Islet precursor cell (in vitro differentiated cells): ENCODE measurements around the gene TIE1.
A peak's percentile ranks its signal among the peaks of the same experiment; 100 is the strongest.
"Not testable (repeated sequence)": the region's sequence is repeated elsewhere in the genome, so short reads cannot be mapped to it uniquely, and the experiment has no call there.

ENCODE experiments used
- DNase-seq: peaks from one replicate; pipeline ENCODE4 v3.0.0-alpha.2; 2018

TIE1 gene

DNA sequence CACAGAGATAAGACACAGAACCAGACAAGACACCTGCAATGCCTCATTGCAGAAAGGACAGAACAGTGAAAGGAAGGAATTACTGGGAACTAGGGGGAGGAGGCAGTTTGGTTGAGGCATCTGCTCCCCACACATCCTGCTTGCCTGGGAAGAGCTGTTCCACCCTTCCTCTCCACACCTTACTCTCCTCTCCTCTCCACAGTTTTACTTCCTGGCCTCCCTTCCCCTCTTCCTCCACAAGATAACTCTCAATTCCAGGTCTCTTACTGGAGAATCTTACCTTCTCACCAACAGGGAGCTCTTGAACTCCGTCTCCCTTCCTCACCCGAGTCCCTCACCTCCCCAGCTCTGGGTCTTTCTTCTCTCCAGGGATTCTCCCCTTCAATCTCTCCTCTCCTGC lies 64.9 kb downstream of the TIE1 start:
- DNase-seq, result no peak

DNA sequence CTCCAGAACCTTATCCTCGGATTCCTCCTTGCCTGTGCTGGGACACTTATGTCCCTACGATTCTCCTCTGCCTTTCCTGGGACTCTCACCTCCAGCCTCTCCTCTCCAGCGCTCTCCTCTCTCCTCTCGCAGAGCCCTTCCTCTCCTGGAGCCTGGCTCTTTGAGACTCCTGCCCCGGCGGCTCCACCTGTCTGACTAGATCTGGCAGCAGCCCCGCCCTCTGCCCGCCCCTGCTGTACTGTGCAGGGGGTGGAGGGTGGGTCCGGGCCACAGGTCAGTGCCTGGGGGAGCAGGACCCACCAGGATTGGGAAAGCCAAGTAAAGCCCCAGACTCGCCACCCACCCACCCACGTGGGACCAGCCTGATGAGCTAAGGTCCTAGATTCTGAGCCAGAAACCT lies 65.4 kb downstream of the TIE1 start:
- DNase-seq, result peak; percentile 90

DNA sequence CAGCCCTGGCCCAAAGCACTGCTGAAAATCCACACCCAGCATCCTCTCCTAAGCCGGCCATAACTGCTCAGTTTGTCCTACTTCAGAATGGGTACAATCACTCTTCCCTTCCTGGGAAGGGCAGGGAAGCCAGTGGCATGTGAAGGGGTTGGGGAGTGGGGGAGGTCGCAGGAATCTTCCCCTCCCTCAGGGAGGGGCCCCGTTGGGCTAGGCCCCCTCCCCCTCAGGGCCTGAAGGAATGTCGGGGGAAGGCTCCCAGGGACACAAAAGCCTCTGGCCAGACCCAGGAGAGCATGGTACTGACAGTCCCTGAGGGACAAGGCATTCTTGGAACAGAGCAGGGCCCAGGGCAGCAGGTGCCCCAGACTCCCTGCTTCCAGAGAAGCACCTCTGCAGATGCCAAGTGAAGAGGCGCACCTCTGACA lies 65.8 kb downstream of the TIE1 start:
- DNase-seq, result peak; percentile 60

DNA sequence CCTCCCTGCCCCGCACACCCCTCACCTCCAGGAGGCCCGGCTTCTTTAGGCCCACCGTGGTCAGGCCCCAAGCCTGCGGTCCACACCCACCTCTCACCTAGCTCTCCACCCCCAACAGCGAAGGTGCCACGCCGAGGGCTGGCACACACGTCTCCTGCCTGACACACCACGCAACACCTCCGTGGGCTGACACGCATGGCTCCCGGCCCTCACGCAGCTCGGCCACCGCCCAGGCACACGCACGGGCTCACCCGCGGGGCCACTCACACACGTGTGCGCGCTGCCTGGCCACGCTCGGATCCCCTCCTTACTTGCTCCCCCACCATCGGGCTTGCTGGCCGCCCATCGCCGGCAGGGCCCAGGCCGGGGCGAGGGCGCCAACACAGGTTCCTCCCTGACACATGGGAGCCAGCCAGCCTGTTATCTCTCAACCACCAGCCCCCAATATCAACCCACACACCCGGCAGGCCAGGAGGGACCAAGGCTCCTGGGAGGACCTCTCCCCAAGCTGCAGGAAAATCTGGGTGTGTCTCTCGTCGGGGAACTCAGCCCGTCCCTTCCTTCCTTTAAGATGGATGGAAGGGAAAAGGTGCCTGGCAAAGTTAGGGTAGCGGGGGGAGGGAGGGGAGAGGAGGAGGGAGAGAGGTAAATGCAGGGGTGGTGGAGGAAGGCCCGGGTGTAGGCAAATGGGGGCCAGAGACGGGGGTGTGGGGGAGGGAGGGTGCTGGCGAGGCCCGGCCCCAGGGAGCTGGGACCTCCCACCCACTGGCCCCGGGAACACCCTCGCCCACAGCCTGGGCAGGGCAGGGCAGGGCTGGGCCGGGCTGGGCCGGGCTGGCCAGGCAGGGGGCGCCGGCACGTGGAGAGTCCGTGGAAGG lies 66.5 kb downstream of the TIE1 start:
- DNase-seq, result peak; percentile 68

DNA sequence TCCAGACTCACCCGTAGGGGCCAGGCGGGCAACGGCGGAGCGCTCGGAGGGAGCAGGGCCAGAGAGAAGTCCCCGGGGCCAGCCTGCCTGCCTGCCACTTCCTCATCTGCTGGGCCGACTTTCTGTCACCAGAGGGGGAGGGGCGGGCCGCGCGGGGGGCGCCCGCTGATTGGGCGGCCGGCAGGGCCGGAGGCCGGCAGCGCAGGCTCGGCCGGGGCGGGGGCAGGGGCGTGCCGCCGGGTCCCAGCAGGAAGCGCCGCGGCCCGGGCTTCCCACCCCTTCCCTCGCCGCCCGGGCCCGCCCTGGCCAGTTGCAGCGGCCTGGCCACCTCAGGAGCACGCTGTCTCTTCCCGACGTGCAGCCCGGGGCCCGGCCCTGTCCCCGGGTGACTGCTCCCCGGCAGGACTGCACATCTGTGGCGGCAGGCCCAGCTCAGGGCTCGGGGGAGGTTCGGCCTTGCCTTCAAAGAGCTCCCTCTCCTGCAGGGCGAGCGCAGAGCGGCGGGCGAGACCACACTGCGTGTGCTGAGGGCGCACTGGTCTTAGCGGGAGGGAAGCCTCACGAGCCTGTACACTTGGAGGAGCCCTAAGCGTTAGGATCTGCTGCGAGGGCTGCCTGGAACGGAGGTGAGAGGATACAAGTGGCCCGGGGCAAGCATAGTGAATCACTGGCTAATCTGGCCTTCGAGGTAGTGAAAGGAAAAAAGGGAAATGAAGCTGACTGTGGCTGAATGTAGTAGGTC lies 67.3 kb downstream of the TIE1 start, which contains the start of gene ELOVL1:
Gene ELOVL1, minus strand, starts transcription at position 108 of the 742 bp plus-strand sequence. CDS start 2,402 bp downstream, outside the sequence.
- peak; percentile 96 for DNase-seq

DNA sequence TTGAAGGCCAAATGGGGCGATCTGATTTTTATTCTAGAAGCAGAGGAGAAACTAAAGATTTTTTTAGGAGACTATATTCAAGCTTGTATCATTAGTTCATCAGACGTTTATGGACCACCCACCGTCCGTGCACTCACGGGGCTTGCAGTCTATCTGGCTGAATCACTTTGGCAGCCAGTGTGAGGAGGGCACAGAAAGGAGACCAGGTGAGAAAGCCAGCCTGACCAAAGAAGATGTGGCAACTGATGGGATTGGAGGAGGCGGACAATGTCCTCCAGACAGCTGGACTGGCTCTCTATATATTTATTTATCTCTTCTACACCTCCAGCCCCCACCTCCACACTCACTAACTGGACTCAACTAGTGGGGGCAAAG lies 67.9 kb downstream of the TIE1 start:
- DNase-seq, result no peak

DNA sequence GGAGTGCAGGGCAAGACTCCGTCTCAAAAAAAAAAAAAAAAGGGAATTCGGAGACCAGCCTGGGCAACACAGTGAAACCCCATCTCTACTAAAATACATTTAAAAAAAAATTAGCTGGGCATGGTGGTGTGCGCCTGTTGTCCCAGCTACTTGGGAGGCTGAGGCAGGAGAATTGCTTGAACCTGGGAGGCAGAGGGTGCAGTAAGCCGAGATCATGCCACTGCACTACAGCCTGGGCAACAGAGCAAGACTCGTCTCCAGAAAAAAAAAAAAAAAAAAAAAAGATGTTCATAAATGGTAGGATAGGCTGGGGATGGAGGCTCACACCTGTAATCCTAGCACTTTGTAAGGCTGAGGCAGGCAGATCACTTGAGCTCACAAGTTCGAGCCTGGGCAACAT lies 69.0 kb downstream of the TIE1 start:
- not testable (repeated sequence) for DNase-seq

DNA sequence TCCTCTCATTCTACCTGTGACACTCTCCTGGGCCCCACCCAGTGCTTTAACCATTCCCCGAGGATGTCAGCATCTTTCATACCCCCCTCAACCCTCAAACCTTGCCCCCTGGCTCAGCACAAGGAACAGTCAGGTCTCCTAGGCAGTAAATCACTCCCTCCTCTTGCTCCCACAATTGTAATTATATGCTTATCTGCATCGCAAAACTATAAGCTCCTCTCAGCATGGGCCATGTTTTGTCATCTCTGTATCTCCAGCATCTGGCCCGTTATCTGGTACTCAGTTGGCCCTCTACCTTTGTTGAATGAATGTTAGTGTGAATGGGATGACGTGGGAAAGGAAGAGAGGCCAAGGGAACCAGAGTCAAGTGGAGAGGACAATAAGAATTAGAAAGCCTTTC lies 69.8 kb downstream of the TIE1 start:
- no peak for DNase-seq

DNA sequence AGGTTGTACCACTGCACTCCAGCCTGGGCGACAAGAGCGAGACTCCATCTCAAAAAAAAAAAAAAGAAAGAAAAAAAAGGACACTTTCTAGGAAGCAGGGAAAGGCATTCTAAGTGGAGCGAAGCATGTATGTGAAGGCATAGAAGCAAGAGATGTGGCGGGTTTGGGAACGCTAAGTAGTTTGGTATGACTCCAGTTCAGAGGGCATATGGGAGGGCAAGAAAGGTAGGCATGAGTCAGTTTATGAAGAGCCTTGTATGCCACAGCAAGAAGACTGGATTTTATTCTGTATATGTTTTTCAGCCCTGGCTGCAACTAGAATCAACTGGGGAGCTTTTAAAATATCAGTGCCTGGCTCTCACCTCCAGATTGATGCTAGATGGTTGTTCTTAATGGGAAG lies 71.4 kb downstream of the TIE1 start:
- DNase-seq, result no peak
